ENCODE data around the gene OAS1. TPM values are rescaled to one million over a fixed set of nuclear protein-coding genes. Genes with fewer than 3 reads are reported as not detected.
A peak's percentile ranks its signal among the peaks of the same experiment; 100 is the strongest.

OAS1 gene
- total RNA-seq, 4 donors from 2014 or later, result 33.9 to 73.1 (median 63.5) TPM

DNA sequence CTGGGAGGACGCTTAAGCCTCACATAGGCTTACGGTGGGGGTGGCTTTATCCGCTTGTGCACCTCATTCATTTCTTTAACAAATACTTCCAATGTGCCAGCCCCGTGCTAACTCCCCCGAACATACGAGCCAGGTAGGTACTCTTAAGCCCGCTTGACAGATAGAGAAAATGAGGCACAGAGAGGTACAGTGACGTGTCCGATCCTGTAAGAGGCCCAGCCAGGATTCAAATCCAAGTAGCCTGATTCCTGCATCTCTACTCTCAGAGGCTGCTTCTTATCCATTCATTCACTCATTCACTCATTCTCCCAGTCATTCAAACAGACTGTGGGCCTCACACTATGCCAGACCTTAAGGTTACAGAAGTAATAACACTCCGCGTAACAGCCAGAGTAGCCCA, 32.0 kb downstream of the OAS1 start:
- peak overlapping the region; percentile 76 to 89 (median 82) for H3K27ac ChIP-seq
- no peaks in the 10 kb centered on the region for H3K9me3 ChIP-seq
- no peak for DNase-seq
- peak overlapping the region; percentile 68 to 84 (median 78) for H3K4me3 ChIP-seq
- H3K36me3 ChIP-seq, result peaks cover 0 to 7% (median 0%) of the 10 kb centered on the region in 3 donors
- no peaks in the 10 kb centered on the region for H3K27me3 ChIP-seq
- no peak for TF ChIP-seq POLR2A (IDR thresholded peaks at IDR 0.05)
- TF ChIP-seq, protein P1, sequence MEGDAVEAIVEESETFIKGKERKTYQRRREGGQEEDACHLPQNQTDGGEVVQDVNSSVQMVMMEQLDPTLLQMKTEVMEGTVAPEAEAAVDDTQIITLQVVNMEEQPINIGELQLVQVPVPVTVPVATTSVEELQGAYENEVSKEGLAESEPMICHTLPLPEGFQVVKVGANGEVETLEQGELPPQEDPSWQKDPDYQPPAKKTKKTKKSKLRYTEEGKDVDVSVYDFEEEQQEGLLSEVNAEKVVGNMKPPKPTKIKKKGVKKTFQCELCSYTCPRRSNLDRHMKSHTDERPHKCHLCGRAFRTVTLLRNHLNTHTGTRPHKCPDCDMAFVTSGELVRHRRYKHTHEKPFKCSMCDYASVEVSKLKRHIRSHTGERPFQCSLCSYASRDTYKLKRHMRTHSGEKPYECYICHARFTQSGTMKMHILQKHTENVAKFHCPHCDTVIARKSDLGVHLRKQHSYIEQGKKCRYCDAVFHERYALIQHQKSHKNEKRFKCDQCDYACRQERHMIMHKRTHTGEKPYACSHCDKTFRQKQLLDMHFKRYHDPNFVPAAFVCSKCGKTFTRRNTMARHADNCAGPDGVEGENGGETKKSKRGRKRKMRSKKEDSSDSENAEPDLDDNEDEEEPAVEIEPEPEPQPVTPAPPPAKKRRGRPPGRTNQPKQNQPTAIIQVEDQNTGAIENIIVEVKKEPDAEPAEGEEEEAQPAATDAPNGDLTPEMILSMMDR (IDR thresholded peaks at IDR 0.05), result no peak
- peaks cover 0 to 18% (median 4%) of the 10 kb centered on the region in 4 donors for H3K4me1 ChIP-seq

DNA sequence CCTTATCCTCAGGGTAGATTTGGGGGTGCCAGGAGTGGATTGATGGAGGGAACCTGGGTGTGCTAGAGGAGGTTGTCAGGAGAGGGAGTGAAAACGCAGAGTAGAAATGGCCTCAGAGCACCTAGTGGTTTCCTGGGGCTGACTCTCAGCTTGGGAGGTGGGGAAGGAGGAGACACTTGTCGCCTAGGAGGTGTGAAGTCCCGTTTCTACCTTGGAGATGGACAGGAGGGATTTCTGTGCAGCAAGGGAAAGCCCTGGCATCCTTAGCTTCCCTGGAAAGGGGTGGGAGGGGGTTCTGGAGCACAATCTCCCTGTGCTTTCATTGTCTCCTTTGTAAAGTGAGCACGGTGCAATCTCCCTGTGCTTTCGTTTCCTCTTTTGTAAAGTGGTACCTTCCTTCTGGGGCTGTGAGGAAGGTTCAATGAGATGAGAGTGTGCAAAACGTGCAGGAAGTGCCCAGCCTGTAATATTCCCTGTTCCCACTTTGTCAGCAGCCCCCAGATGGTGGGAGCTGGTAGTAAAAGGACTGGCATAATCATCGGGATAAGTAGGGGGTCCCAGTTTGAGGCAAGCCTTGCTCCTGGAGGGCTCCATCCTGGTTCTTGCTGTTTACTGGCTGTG, 33.1 kb downstream of the OAS1 start:
- TF ChIP-seq POLR2A (IDR thresholded peaks at IDR 0.05), result no peak
- TF ChIP-seq, protein P1 (IDR thresholded peaks at IDR 0.05), result no peak
- peak overlapping the region in 1 of 4 donors; percentile 82 for H3K27ac ChIP-seq
- H3K4me3 ChIP-seq, result peak overlapping the region in 3 of 4 donors; percentile 2 to 73 (median 28)
- H3K36me3 ChIP-seq, result peaks cover 0 to 15% (median 0%) of the 10 kb centered on the region in 3 donors
- DNase-seq, result peak in 1 of 3 donors; percentile 38
- no peaks in the 10 kb centered on the region for H3K27me3 ChIP-seq
- H3K9me3 ChIP-seq, result no peaks in the 10 kb centered on the region
- H3K4me1 ChIP-seq, result peaks cover 0 to 18% (median 4%) of the 10 kb centered on the region in 4 donors

DNA sequence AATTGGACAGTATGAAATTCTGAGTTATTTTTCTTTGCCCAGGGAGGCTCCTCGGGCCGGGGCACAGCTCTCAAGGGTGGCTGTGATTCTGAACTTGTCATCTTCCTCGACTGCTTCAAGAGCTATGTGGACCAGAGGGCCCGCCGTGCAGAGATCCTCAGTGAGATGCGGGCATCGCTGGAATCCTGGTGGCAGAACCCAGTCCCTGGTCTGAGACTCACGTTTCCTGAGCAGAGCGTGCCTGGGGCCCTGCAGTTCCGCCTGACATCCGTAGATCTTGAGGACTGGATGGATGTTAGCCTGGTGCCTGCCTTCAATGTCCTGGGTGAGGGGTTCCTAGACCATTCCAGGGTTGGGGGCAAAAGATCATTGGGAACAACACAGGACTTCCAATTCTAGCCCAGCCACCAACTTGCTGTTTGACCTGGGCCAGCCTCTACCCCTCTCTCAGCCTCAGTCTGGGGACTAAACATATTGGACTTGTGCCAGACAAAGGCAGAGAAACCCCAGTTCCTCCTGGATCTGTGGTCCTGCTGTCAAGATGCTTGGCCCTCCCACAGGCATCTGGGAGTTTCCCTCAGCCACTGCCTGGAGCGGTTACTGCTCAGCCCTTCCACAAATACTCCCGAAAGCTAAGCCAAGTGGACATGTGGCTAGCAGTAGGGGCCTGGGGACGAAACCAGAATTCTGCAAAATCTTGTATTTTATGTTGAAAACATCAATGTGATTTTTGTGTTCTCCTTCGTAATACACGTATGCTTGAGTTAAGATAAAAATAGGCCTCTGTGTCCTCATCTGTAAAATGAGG, 35.0 kb downstream of the OAS1 start:
- peak in 1 of 3 donors; percentile 32 for DNase-seq
- no peak overlapping the region for H3K27ac ChIP-seq

DNA sequence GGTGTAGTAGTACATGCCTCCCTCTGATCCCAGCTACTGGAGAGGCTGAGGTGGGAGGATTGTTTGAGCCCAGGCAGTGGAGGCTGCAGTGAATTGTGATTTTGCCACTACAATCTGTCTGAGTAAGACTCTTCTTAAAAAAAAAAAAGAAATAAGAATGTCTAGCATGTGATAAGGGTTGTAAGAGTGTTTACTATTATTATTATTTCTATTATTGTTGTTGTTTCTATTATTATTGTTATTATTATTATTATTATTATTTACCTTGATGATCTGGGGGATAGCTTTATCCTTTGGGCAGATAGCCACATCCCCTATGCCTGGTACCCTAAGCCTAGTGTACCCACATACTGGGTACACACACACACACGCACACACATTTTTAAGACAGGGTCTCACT, 35.8 kb downstream of the OAS1 start:
- no peak for DNase-seq
- no peak for TF ChIP-seq POLR2A (IDR thresholded peaks at IDR 0.05)
- TF ChIP-seq, protein P1 (IDR thresholded peaks at IDR 0.05), result no peak

More for the DNA sequence above, 35.0 kb downstream of the OAS1 start:
- TF ChIP-seq POLR2A (IDR thresholded peaks at IDR 0.05), result no peak
- TF ChIP-seq, protein P1 (IDR thresholded peaks at IDR 0.05), result no peak
- H3K9me3 ChIP-seq, result no peaks in the 10 kb centered on the region
- peaks cover 0 to 28% (median 0%) of the 10 kb centered on the region in 3 donors for H3K36me3 ChIP-seq
- no peaks in the 10 kb centered on the region for H3K27me3 ChIP-seq
- H3K4me1 ChIP-seq, result peaks cover 0 to 18% (median 4%) of the 10 kb centered on the region in 4 donors
- no peak overlapping the region for H3K4me3 ChIP-seq

DNA sequence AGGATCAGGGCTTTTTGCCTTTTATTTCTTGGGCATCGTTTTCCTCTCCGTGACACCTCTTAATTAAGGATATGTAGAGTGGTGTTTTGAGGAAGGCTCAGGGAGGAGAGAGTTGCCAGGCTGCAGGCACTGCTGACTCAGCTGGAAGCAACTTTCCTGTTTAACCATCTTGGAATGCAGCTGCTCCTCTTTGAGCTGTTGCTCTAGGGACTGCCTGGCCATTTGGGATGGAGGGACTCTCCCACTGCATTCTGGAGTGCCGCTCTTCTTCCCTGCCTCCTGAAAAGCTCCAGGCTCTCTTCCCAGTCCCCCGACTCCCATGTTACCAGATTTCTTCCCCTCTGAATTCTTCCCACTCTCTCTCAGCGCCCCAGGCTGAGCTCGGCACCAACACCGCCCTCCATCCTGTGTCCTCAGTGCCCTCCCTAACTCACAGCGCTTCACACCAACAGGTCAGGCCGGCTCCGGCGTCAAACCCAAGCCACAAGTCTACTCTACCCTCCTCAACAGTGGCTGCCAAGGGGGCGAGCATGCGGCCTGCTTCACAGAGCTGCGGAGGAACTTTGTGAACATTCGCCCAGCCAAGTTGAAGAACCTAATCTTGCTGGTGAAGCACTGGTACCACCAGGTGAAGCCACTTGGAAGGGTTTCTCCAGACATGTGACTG, 37.4 kb downstream of the OAS1 start:
- Histone ChIP-seq H3K9me3 (no peaks in the 10 kb centered on the region), H3K4me1 (peaks cover 0 to 13% (median 2%) of the 10 kb centered on the region in 4 donors), H3K27me3 (no peaks in the 10 kb centered on the region), H3K27ac (no peak overlapping the region), H3K36me3 (peaks cover 0 to 38% (median 0%) of the 10 kb centered on the region in 3 donors), H3K4me3 (no peak overlapping the region)
- no peak for DNase-seq
- no peak for TF ChIP-seq POLR2A (IDR thresholded peaks at IDR 0.05)
- TF ChIP-seq, protein P1 (IDR thresholded peaks at IDR 0.05), result no peak

More for the DNA sequence above, 35.8 kb downstream of the OAS1 start:
- no peaks in the 10 kb centered on the region for H3K27me3 ChIP-seq
- H3K36me3 ChIP-seq, result peaks cover 0 to 31% (median 0%) of the 10 kb centered on the region in 3 donors
- no peak overlapping the region for H3K27ac ChIP-seq
- H3K4me1 ChIP-seq, result peaks cover 0 to 18% (median 4%) of the 10 kb centered on the region in 4 donors
- no peak overlapping the region for H3K4me3 ChIP-seq
- no peaks in the 10 kb centered on the region for H3K9me3 ChIP-seq
